H1 (cell line): ENCODE data around the gene OLAH.

Experiments
- CBX8 ChIP-seq: fragments of 300-800, 300-1000 bp; sonication (generic); IDR thresholded peaks from 2 replicates; pipeline ENCODE4 v1.7.1; 2016; ENCODE audit warnings: low read depth, low read length, borderline replicate concordance
- CHD2 ChIP-seq: IDR thresholded peaks from 2 replicates; pipeline ENCODE4 v1.6.1; 2012; ENCODE audit warnings: low read length, improper control_type of control experiment
- EP300 ChIP-seq, 2 experiments: IDR thresholded peaks; 1 replicate in 1 of 2; 2 replicates in 1 of 2; pipeline ENCODE4 v1.6.1; 2011 to 2012; ENCODE audit warnings: low read depth in 2 of 2, low read length in 2 of 2, mild to moderate bottlenecking in 2 of 2, borderline replicate concordance in 1 of 2, inconsistent platforms in 1 of 2, moderate library complexity in 1 of 2
- RXRA ChIP-seq: IDR thresholded peaks from 2 replicates; pipeline ENCODE4 v1.6.1; 2011; ENCODE audit warnings: low read depth, mild to moderate bottlenecking, low read length, moderate library complexity; ENCODE audit not compliant: insufficient read depth
- TCF12 ChIP-seq: IDR thresholded peaks from 2 replicates; pipeline ENCODE4 v1.6.1; 2011; ENCODE audit warnings: low read depth, mild to moderate bottlenecking, low read length
- ZNF274 ChIP-seq: IDR thresholded peaks from 2 replicates; pipeline ENCODE4 v1.7.0; 2012; ENCODE audit warnings: low read length, borderline replicate concordance; ENCODE audit errors: extremely low read depth
- TF ChIP-seq, protein P1 (sequence below), 3 experiments: IDR thresholded peaks; 1 replicate in 2 of 3; 2 replicates in 1 of 3; pipeline versions ENCODE4 v1.5.1 to v1.6.1; 2011; ENCODE audit warnings: low read length in 3 of 3, mild to moderate bottlenecking in 3 of 3, inconsistent platforms in 2 of 3, low read depth in 1 of 3, moderate library complexity in 1 of 3; ENCODE audit not compliant: insufficient read depth in 1 of 3; ENCODE audit errors: control extremely low read depth in 1 of 3

DNA sequence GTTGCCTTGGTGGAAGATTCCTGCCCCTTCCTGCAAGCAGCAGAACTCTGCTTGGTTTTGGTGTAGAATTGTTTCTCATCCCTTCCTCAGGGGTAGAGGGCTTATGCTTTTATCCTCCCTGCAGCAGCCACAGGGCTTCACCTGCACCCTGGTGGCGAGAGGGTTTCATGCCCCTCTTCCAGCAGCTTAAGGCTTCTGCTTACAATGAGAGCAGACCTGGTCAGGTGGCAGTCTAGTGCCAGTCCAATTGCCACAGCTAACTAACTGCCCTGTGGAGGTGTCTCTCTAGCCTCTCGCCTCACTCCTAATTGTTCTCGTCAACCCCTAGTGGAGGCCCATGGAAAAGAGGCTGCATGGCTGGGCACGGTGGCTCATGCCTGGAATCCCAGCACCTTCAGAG is 25.5 kb downstream of the OLAH start:
- TF ChIP-seq EP300 (IDR thresholded peaks at IDR 0.05; ENCODE audit: borderline replicate concordance in 1 of 2, low read depth in 2 of 2, low read length in 2 of 2) (no peak), CBX8 (no peak), ZNF274 (no peak), RXRA (no peak), TCF12 (no peak), CHD2 (no peak)
- TF ChIP-seq, protein P1, sequence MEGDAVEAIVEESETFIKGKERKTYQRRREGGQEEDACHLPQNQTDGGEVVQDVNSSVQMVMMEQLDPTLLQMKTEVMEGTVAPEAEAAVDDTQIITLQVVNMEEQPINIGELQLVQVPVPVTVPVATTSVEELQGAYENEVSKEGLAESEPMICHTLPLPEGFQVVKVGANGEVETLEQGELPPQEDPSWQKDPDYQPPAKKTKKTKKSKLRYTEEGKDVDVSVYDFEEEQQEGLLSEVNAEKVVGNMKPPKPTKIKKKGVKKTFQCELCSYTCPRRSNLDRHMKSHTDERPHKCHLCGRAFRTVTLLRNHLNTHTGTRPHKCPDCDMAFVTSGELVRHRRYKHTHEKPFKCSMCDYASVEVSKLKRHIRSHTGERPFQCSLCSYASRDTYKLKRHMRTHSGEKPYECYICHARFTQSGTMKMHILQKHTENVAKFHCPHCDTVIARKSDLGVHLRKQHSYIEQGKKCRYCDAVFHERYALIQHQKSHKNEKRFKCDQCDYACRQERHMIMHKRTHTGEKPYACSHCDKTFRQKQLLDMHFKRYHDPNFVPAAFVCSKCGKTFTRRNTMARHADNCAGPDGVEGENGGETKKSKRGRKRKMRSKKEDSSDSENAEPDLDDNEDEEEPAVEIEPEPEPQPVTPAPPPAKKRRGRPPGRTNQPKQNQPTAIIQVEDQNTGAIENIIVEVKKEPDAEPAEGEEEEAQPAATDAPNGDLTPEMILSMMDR (IDR thresholded peaks at IDR 0.05; ENCODE audit: control extremely low read depth in 1 of 3, insufficient read depth in 1 of 3, low read depth in 1 of 3, low read length in 3 of 3), result peak; percentile 4 to 27 (median 20); a peak in 3 of 4 replicates
